Prostate gland (tissue), 2 donors: ENCODE results near the gene HIVEP2. TPM values are rescaled to one million over a fixed set of nuclear protein-coding genes. Genes with fewer than 3 reads are reported as not detected.

Experiments
- DNase-seq: peaks from one replicate; pipeline ENCODE4 v3.0.0-alpha.2; 2019; ENCODE audit warnings: low spot score
- H3K27ac ChIP-seq, 2 donors: fragments of 200-600 bp; sonication (generic); 2 replicates each; pipeline ENCODE4 v1.5.1; 2017 to 2019
- H3K27me3 ChIP-seq: fragments of 200-600 bp; sonication (generic); replicated peaks from 2 replicates; pipeline ENCODE4 v1.5.1; 2019; ENCODE audit not compliant: insufficient read depth
- H3K36me3 ChIP-seq, 2 donors: fragments of 200-600 bp; sonication (generic); 1 replicate in 1 of 2; 2 replicates in 1 of 2; pipeline versions ENCODE4 v1.5.1 to v1.8.1; 2017 to 2019
- H3K4me1 ChIP-seq: fragments of 200-600 bp; sonication (generic); replicated peaks from 2 replicates; pipeline ENCODE4 v1.5.1; 2019
- H3K4me3 ChIP-seq, 2 donors: fragments of 200-600 bp; sonication (generic); 2 replicates each; pipeline ENCODE4 v1.5.1; 2017 to 2019
- H3K9me3 ChIP-seq: fragments of 200-600 bp; sonication (generic); 2 replicates; pipeline ENCODE4 v1.5.1; 2017
- CTCF ChIP-seq, 4 experiments: fragments of 200-600 bp in 2 of 4; fragments of 450-650 bp in 2 of 4; sonication (generic) in 2 of 4; IDR thresholded peaks; 1 replicate in 3 of 4; 2 replicates in 1 of 4; pipeline ENCODE4 v1.5.1; 2016 to 2019; ENCODE audit warnings: antibody characterized with exemption in 4 of 4, mild to moderate bottlenecking in 2 of 4, moderate library complexity in 2 of 4
- POLR2A ChIP-seq: fragments of 450-650 bp; IDR thresholded peaks from one replicate; pipeline ENCODE4 v1.6.1; 2016; ENCODE audit warnings: antibody characterized with exemption, mild to moderate bottlenecking
- POLR2AphosphoS5 ChIP-seq: sonication (generic); formaldehyde crosslinking; IDR thresholded peaks from one replicate; pipeline ENCODE4 v1.6.1; 2017; ENCODE audit warnings: antibody characterized with exemption
- WGBS: methylation state at CpG from one replicate; pipeline ENCODE4 v1.1.5; 2018; 5-methylcytosine and 5-hydroxymethylcytosine counted together
- intact Hi-C: fragments of 100-400 bp; cut with DNase I; formaldehyde crosslinking; loops from one replicate; pipeline ENCODE4 v1.14.2; 2022
- total RNA-seq, 2 donors: library from RNA; depleted of rRNA; stranded (reverse); fragments of >200 nt; gene quantifications; one replicate each; pipeline ENCODE4 v1.1.0, GENCODE V29; 2016

HIVEP2 gene
- total RNA-seq, 2 donors from 2014 or later = 15.8 to 19.3 TPM

GRCh38 chr6:142829556-142829955 is 115.4 kb downstream of the HIVEP2 start:
- no peak overlapping the region for H3K4me3 ChIP-seq
- no peak for DNase-seq

GRCh38 chr6:142827991-142828390 is 117.0 kb downstream of the HIVEP2 start:
- WGBS = 74% methylated on average over 4 of the region's 4 CpGs

More at GRCh38 chr6:142829556-142829955, 115.4 kb downstream of the HIVEP2 start:
- H3K9me3 ChIP-seq = no peaks in the 10 kb centered on the region
- intact Hi-C loops = no loop called here
- WGBS = 97% methylated on average over 1 of the region's 1 CpG
- H3K27ac ChIP-seq = no peak overlapping the region
- no peaks in the 10 kb centered on the region for H3K4me1 ChIP-seq
- TF ChIP-seq POLR2A (no peak), CTCF (IDR thresholded peaks at IDR 0.05) (no peak), POLR2AphosphoS5 (no peak)
- H3K36me3 ChIP-seq = no peaks in the 10 kb centered on the region
- H3K27me3 ChIP-seq = no peaks in the 10 kb centered on the region

DNA sequence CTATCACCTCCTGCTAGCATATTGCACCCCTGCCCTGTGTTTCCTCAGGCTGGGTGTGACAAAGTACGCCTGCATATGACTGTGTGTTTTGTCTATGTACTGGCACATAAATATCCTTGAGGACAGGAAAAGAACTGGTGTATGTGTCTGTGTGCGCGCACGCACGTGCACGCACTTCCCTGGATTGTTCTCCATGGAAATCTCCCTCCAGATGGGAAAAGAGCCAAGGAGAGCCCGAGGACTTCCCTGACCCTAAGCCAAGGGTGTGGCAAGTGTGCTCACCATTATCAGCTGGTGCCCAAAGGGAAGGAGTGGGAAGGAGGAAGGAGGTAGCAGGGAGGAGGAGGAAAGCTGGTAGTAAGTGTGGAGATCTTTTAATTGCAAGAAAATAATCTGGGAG is 117.6 kb downstream of the HIVEP2 start:
- Histone ChIP-seq H3K4me1 (no peaks in the 10 kb centered on the region), H3K27ac (no peak overlapping the region), H3K4me3 (no peak overlapping the region), H3K9me3 (no peaks in the 10 kb centered on the region), H3K27me3 (no peaks in the 10 kb centered on the region), H3K36me3 (no peaks in the 10 kb centered on the region)
- no peak for DNase-seq
- intact Hi-C loops = no loop called here
- 79% methylated on average over 7 of the region's 7 CpGs for WGBS
- TF ChIP-seq CTCF (IDR thresholded peaks at IDR 0.05) = no peak
- TF ChIP-seq POLR2AphosphoS5 = peak; percentile 30

More at GRCh38 chr6:142827991-142828390, 117.0 kb downstream of the HIVEP2 start:
- no peak overlapping the region for H3K27ac ChIP-seq
- H3K4me3 ChIP-seq = no peak overlapping the region
- no peak for DNase-seq
- H3K9me3 ChIP-seq = no peaks in the 10 kb centered on the region
- no peaks in the 10 kb centered on the region for H3K4me1 ChIP-seq
- no peaks in the 10 kb centered on the region for H3K36me3 ChIP-seq
- intact Hi-C loops = no loop called here
- H3K27me3 ChIP-seq = no peaks in the 10 kb centered on the region
- no peak for TF ChIP-seq POLR2AphosphoS5
- no peak for TF ChIP-seq POLR2A
- no peak for TF ChIP-seq CTCF (IDR thresholded peaks at IDR 0.05)

- intact Hi-C loops = no loop called here
- Histone ChIP-seq H3K9me3 (no peaks in the 10 kb centered on the region), H3K4me3 (no peak overlapping the region), H3K4me1 (no peaks in the 10 kb centered on the region), H3K27me3 (no peaks in the 10 kb centered on the region), H3K36me3 (no peaks in the 10 kb centered on the region), H3K27ac (no peak overlapping the region)
- TF ChIP-seq CTCF (IDR thresholded peaks at IDR 0.05) (no peak), POLR2AphosphoS5 (no peak), POLR2A (no peak)
- WGBS = 98% methylated on average over 1 of the region's 1 CpG
- no peak for DNase-seq
Measured at GRCh38 chr6:142825760-142826159, 119.2 kb downstream of the HIVEP2 start.

DNA sequence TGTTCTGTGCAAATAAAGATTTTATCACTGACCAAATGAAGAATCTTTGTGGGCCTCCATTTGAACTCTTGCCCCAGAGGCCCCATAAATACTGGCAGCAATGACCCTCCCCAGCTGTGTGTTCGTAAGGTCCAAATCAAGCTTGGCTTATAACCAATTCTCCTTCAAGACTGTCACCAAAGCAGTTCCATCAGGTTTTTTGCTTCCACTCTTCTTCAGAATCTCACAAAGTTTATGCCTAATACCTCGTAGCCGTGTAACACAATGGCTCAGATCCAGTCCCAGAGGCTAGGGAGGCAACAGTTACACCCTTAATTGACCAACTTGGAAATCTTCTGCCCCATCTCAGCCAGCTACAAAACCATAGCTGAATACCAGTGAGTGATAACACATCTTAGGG is 120.5 kb downstream of the HIVEP2 start:
- no peaks in the 10 kb centered on the region for H3K4me1 ChIP-seq
- WGBS = 14% methylated on average over 3 of the region's 3 CpGs
- intact Hi-C loops = loop anchor here (5.0 kb wide), 1 partner anchor 123 kb away; the partner anchor contains the start of gene HIVEP2
- DNase-seq = no peak
- H3K27ac ChIP-seq = no peak overlapping the region
- H3K4me3 ChIP-seq = no peak overlapping the region
- H3K36me3 ChIP-seq = no peaks in the 10 kb centered on the region
- no peaks in the 10 kb centered on the region for H3K27me3 ChIP-seq
- TF ChIP-seq POLR2A (no peak), POLR2AphosphoS5 (no peak), CTCF (IDR thresholded peaks at IDR 0.05) (no peak)
- no peaks in the 10 kb centered on the region for H3K9me3 ChIP-seq
